Fibroblast of lung (primary cell): ENCODE results near the gene NIF3L1. TPM values are rescaled to one million over a fixed set of nuclear protein-coding genes. Genes with fewer than 3 reads are reported as not detected.

Experiments used
- DNase-seq, 2 donors: peaks; one replicate each; pipeline versions ENCODE4 v3.0.0 to v3.0.0-alpha.2; 2010; ENCODE audit warnings: low read depth in 2 of 2
- H2AFZ ChIP-seq: 2 replicates; pipeline ENCODE4 v1.5.1; 2012; ENCODE audit warnings: low read length, control low read depth, inconsistent platforms
- H3K27ac ChIP-seq: 2 replicates; pipeline ENCODE4 v1.5.1; 2011; ENCODE audit warnings: low read length, control low read depth; ENCODE audit not compliant: insufficient read depth
- H3K27me3 ChIP-seq: 2 replicates; pipeline ENCODE4 v1.5.1; 2011; ENCODE audit warnings: mild to moderate bottlenecking, low read length; ENCODE audit not compliant: control insufficient read depth, insufficient read depth
- H3K36me3 ChIP-seq: 2 replicates; pipeline ENCODE4 v1.5.1; 2011; ENCODE audit warnings: low read length; ENCODE audit not compliant: control insufficient read depth, insufficient read depth
- H3K4me1 ChIP-seq: 2 replicates; pipeline ENCODE4 v1.5.1; 2011; ENCODE audit warnings: low read length; ENCODE audit not compliant: control insufficient read depth, insufficient read depth; ENCODE audit errors: extremely low read depth
- H3K4me2 ChIP-seq: 2 replicates; pipeline ENCODE4 v1.5.1; 2011; ENCODE audit warnings: low read length, control low read depth; ENCODE audit not compliant: insufficient read depth; ENCODE audit errors: extremely low read depth
- H3K4me3 ChIP-seq, 4 experiments: fragments of 200-600 bp in 1 of 4; sonication (generic) in 1 of 4; replicated peaks in 1 of 4; 2 replicates each; pipeline ENCODE4 v1.5.1; 2011 to 2016; ENCODE audit warnings: low read length in 4 of 4, low read depth in 3 of 4, mild to moderate bottlenecking in 3 of 4, control low read depth in 2 of 4, inconsistent platforms in 1 of 4, mixed read lengths in 1 of 4; ENCODE audit not compliant: insufficient read depth in 1 of 4; ENCODE audit errors: control extremely low read depth in 1 of 4
- H3K79me2 ChIP-seq: 2 replicates; pipeline ENCODE4 v1.5.1; 2012; ENCODE audit warnings: mild to moderate bottlenecking, low read length, inconsistent platforms; ENCODE audit not compliant: control insufficient read depth, insufficient read depth
- H3K9ac ChIP-seq: 2 replicates; pipeline ENCODE4 v1.5.1; 2011; ENCODE audit warnings: mild to moderate bottlenecking, low read length, control low read depth; ENCODE audit not compliant: insufficient read depth
- H3K9me3 ChIP-seq: 2 replicates; pipeline ENCODE4 v1.5.1; 2012; ENCODE audit warnings: low read depth, low read length; ENCODE audit not compliant: control insufficient read depth, insufficient read depth
- H4K20me1 ChIP-seq: 2 replicates; pipeline ENCODE4 v1.5.1; 2011; ENCODE audit warnings: low read length; ENCODE audit not compliant: control insufficient read depth, insufficient read depth; ENCODE audit errors: extremely low read depth
- EZH2 ChIP-seq: IDR thresholded peaks from 2 replicates; pipeline ENCODE4 v1.5.1; 2012; ENCODE audit warnings: low read length, control low read depth, mild to moderate bottlenecking; ENCODE audit errors: missing control alignments
- polyA plus RNA-seq, 2 donors: library from polyadenylated mRNA; depleted of rRNA in 1 of 2; stranded (reverse) in 1 of 2; unstranded in 1 of 2; fragments of >200 nt; gene quantifications; 2 replicates each; pipeline ENCODE4 v1.2.1, GENCODE V29; 2011 to 2012; ENCODE audit warnings: missing spikeins in 1 of 2
- total RNA-seq: library from RNA; depleted of rRNA; stranded (reverse); fragments of >200 nt; gene quantifications from 2 replicates; pipeline ENCODE4 v1.2.1, GENCODE V29; 2014
- TF ChIP-seq, protein P1 (sequence below), 2 donors: IDR thresholded peaks in 1 of 2; conservative IDR thresholded peaks in 1 of 2; 1 replicate in 1 of 2; 2 replicates in 1 of 2; pipeline ENCODE4 v1.5.1; 2011 to 2012; ENCODE audit warnings: low read length in 2 of 2, control low read depth in 1 of 2, inconsistent platforms in 1 of 2, low read depth in 1 of 2, mild to moderate bottlenecking in 1 of 2

The NIF3L1 gene
- total and polyA plus RNA-seq, 2 donors (not counting 1 experiment from before 2014, with no cell fraction given) = 21.0 to 40.7 TPM

DNA sequence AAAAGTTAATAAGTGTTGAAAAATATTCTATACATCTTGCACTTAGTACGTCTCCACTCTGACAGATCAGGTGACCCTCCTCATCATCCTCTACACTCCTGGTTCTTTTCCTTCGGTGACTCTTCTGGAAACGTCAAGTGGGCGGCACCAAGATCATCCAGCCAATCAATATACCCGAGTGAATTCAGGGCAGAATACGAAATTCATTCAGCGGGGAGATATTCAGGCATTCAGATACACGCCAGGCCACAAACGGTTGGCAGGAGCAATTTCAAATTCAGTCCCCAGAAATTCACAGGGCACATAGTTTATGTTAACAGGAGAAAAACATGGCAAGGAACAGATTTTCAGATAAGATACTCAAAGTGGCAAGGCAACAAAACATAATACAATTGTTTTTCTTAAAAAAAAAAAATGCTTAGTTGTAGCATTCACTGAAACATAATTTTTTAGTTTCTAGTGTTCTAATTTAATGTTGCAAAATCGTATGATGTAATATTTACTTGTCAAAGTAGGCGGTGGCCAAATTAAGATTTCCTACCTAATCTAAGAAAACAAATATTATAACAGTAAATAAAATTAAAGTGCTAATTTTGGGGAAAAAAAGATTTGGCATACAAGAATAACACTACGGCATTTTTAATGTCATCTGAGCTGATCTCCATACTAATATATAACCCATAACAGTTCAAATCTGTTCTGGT is 28.9 kb upstream of the NIF3L1 start:
- Histone ChIP-seq H3K4me3 (peak overlapping the region; percentile 93 to 100 (median 100)), H3K79me2 (peaks cover 80% of the 10 kb centered on the region), H3K9me3 (no peaks in the 10 kb centered on the region), H2AFZ (no peak overlapping the region), H3K4me1 (peaks cover 7% of the 10 kb centered on the region), H3K36me3 (peaks cover 17% of the 10 kb centered on the region), H3K9ac (no peak overlapping the region), H3K4me2 (peak overlapping the region; percentile 79), H3K27me3 (no peaks in the 10 kb centered on the region), H4K20me1 (peaks cover 11% of the 10 kb centered on the region), H3K27ac (no peak overlapping the region)
- TF ChIP-seq, protein P1, sequence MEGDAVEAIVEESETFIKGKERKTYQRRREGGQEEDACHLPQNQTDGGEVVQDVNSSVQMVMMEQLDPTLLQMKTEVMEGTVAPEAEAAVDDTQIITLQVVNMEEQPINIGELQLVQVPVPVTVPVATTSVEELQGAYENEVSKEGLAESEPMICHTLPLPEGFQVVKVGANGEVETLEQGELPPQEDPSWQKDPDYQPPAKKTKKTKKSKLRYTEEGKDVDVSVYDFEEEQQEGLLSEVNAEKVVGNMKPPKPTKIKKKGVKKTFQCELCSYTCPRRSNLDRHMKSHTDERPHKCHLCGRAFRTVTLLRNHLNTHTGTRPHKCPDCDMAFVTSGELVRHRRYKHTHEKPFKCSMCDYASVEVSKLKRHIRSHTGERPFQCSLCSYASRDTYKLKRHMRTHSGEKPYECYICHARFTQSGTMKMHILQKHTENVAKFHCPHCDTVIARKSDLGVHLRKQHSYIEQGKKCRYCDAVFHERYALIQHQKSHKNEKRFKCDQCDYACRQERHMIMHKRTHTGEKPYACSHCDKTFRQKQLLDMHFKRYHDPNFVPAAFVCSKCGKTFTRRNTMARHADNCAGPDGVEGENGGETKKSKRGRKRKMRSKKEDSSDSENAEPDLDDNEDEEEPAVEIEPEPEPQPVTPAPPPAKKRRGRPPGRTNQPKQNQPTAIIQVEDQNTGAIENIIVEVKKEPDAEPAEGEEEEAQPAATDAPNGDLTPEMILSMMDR (conservative IDR thresholded peaks at IDR 0.05 in 1 of 2, IDR thresholded peaks at IDR 0.05 in 1 of 2; ENCODE audit: low read depth in 1 of 2, low read length in 2 of 2) = no peak
- TF ChIP-seq EZH2 = no peak
- DNase-seq = peak; percentile 37 to 43

DNA sequence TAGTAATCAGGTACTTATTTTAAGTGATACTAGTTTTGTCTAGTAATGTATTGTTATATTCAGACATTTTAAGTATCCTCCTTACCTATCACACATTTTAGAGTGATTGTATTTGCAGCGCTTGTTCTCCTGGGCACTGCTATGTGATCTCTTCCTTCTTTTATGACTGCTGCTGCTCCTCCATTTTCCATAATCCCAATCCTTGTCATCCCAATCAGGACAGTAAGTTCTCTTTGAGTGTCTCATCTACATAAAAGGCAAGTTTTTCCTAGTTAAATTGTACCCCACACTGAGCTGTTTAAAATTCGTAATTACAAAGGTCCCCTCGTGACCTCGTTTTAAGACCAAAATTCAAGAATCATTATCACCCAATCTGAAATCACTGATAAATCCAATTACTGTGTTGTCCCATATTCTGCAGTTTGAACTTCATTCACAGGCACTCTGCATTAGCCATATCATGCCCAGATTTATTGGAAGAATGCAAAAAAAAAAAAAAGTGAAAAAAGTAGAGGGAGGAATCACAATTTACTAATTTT is 27.5 kb upstream of the NIF3L1 start:
- peaks cover 78% of the 10 kb centered on the region for H3K79me2 ChIP-seq

GRCh38 chr2:200862532-200863000 is 26.6 kb upstream of the NIF3L1 start:
- H3K9me3 ChIP-seq = no peaks in the 10 kb centered on the region
- peaks cover 11% of the 10 kb centered on the region for H4K20me1 ChIP-seq
- peaks cover 69% of the 10 kb centered on the region for H3K79me2 ChIP-seq
- H3K27me3 ChIP-seq = no peaks in the 10 kb centered on the region
- H3K9ac ChIP-seq = peak overlapping the region; percentile 100
- no peak for TF ChIP-seq EZH2
- TF ChIP-seq, protein P1 (conservative IDR thresholded peaks at IDR 0.05 in 1 of 2, IDR thresholded peaks at IDR 0.05 in 1 of 2; ENCODE audit: low read depth in 1 of 2, low read length in 2 of 2) = no peak
- peaks cover 10% of the 10 kb centered on the region for H3K36me3 ChIP-seq
- peak overlapping the region; percentile 79 for H3K4me2 ChIP-seq
- no peak overlapping the region for H2AFZ ChIP-seq
- peak; percentile 78 to 80 for DNase-seq
- H3K4me1 ChIP-seq = peaks cover 8% of the 10 kb centered on the region
- H3K4me3 ChIP-seq = peak overlapping the region; percentile 93 to 100 (median 100)
- peak overlapping the region; percentile 100 for H3K27ac ChIP-seq

More for the DNA sequence above, 27.5 kb upstream of the NIF3L1 start:
- Histone ChIP-seq H3K36me3 (peaks cover 15% of the 10 kb centered on the region), H3K4me3 (peak overlapping the region; percentile 93 to 100 (median 100)), H3K9me3 (no peaks in the 10 kb centered on the region), H2AFZ (no peak overlapping the region), H3K27me3 (no peaks in the 10 kb centered on the region), H3K9ac (no peak overlapping the region), H3K4me1 (peaks cover 7% of the 10 kb centered on the region), H4K20me1 (peaks cover 11% of the 10 kb centered on the region), H3K27ac (no peak overlapping the region), H3K4me2 (peak overlapping the region; percentile 79)
- no peak for TF ChIP-seq EZH2
- TF ChIP-seq, protein P1 (conservative IDR thresholded peaks at IDR 0.05 in 1 of 2, IDR thresholded peaks at IDR 0.05 in 1 of 2; ENCODE audit: low read depth in 1 of 2, low read length in 2 of 2) = no peak
- no peak for DNase-seq
